BE2C (cell line): ENCODE measurements around the gene ENAH.

Experiments
- DNase-seq: peaks from one replicate; pipeline ENCODE4 v3.0.0-alpha.2; 2020
- H3K27me3 ChIP-seq: fragments of 250-450 bp; sonication (Bioruptor Pico); 2 replicates; pipeline ENCODE4 v1.5.1; 2020; ENCODE audit warnings: mild to moderate bottlenecking
- H3K36me3 ChIP-seq: fragments of 250-450 bp; sonication (Bioruptor Pico); 2 replicates; pipeline ENCODE4 v1.5.1; 2020; ENCODE audit warnings: mild to moderate bottlenecking
- H3K4me1 ChIP-seq: fragments of 250-450 bp; sonication (Bioruptor Pico); 2 replicates; pipeline ENCODE4 v1.5.1; 2020
- H3K4me3 ChIP-seq: 2 replicates; pipeline ENCODE4 v1.5.1; 2011; ENCODE audit warnings: low read depth, low read length
- H3K9me3 ChIP-seq: fragments of 250-450 bp; sonication (Bioruptor Pico); 2 replicates; pipeline ENCODE4 v1.5.1; 2020
- CTCF ChIP-seq: IDR thresholded peaks from 2 replicates; pipeline ENCODE4 v1.5.1; 2012; ENCODE audit warnings: mild to moderate bottlenecking, low read depth, low read length

The ENAH gene

DNA sequence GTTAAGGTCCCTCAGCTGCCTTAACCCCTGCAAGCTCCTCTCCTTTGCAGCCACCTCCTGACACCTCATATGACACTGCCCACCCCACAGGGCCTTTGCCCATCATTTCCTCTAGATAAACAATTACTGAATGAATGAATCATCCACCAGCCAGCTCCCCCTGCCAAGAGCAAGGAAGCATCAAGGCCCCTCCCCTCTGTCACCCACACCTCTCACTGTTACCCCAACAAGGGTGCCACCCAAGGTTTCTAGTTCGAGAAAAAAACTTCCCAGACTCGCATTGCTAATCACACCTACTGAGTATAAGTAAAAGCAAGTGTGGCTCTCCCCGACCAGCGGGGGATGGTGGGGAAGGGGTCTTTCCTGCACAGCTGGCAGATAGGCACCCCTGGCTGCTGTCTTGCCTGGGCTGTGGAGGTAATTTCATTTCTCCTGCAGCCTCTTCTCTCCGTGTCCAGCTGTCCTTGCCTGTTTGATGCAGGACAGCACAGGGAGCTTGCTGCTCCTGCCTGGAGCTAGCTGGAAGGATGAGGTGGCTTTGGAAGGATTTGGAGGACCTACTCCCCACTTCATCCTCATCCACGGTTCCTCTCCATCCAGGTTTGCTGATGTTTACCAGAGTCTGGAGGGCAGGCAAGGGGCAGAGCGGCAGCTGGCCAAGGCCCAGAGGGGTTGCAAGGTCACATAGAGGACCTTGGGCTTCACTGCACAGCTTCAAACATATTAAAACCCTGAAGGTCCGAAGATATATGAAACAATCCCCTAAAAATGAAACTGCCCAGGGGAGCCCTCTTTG, 192.0 kb downstream of the ENAH start:
- no peaks in the 10 kb centered on the region for H3K27me3 ChIP-seq
- TF ChIP-seq CTCF = no peak
- DNase-seq = no peak

GRCh38 chr1:225460021-225460736, 192.7 kb downstream of the ENAH start:
- Histone ChIP-seq H3K4me3 (no peak overlapping the region), H3K9me3 (no peaks in the 10 kb centered on the region), H3K36me3 (no peaks in the 10 kb centered on the region), H3K4me1 (peaks cover 40% of the 10 kb centered on the region), H3K27me3 (no peaks in the 10 kb centered on the region)
- TF ChIP-seq CTCF = no peak
- no peak for DNase-seq

More for the DNA sequence above, 192.0 kb downstream of the ENAH start:
- Histone ChIP-seq H3K9me3 (no peaks in the 10 kb centered on the region), H3K4me3 (0 out of 2 replicates have a peak overlapping the region, but pooled peaks have one; percentile 5), H3K36me3 (no peaks in the 10 kb centered on the region), H3K4me1 (peaks cover 40% of the 10 kb centered on the region)

DNA sequence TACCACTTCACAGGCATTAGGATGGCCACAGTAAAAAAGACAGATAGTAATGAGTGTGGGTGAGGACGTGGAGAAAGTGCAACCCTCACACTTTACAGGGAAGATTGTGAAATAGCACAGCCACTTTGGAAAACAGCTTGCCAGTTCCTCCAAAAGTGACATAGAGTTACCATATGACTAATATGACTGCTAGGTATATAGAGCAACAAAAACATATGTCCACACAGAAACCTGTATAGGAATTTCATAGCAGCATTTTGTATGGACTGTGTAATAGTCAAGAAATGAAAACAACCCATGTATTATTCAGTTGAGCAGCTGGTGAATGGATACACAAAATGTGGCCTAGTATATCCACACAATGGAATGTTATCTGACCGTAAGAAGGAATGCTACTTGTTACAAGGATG, 194.7 kb downstream of the ENAH start:
- TF ChIP-seq CTCF = no peak
- DNase-seq = no peak
- Histone ChIP-seq H3K4me1 (peaks cover 28% of the 10 kb centered on the region), H3K4me3 (no peak overlapping the region), H3K27me3 (no peaks in the 10 kb centered on the region), H3K9me3 (no peaks in the 10 kb centered on the region), H3K36me3 (no peaks in the 10 kb centered on the region)

- no peaks in the 10 kb centered on the region for H3K4me1 ChIP-seq
- no peaks in the 10 kb centered on the region for H3K36me3 ChIP-seq
- no peak for TF ChIP-seq CTCF
- DNase-seq = no peak
- no peak overlapping the region for H3K4me3 ChIP-seq
- no peaks in the 10 kb centered on the region for H3K27me3 ChIP-seq
- H3K9me3 ChIP-seq = no peaks in the 10 kb centered on the region
These were observed 198.2 kb downstream of the ENAH start for GRCh38 chr1:225454733-225455132.

DNA sequence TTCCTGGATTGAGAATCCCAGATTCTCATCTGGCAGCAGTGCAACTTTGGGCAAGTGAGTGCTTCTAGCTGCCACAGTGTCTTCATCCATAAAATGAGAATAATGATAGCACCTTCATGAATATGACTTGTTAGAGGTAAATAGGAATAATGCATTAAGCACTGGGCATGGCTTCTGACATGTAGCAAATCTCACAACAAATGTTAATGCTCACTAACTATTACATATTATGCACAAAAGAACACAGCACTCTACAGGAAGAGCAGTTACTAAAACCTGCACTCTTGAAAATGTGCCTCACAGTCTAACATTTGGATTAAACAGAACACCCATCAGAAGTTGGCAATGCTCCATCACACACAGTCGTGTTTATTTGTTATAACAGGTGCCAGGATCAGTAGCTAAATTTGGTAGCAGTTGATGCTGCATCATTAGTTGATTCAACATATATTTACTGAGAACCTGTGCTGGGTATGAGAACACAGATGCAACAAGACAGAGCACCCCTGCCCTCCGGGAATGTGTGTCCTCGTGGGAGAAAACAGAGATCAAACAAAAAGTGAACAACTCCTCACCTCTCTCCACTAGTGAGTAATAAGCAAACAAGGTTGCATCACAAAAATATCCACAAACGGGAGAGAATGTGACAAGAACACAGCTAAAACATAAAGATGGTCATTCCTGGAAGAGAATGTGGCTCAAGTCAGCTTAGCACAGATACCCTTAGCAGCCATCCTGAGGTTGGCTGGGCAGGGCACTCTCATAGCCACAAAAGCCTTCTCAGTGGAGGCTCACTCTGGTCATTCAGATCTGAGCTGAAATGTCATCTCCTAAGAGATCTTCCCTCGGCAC, 198.9 kb downstream of the ENAH start:
- TF ChIP-seq CTCF = no peak
- H3K27me3 ChIP-seq = no peaks in the 10 kb centered on the region
- no peaks in the 10 kb centered on the region for H3K4me1 ChIP-seq
- no peaks in the 10 kb centered on the region for H3K9me3 ChIP-seq
- H3K4me3 ChIP-seq = no peak overlapping the region
- no peaks in the 10 kb centered on the region for H3K36me3 ChIP-seq
- no peak for DNase-seq
